H1 (cell line): ENCODE measurements around the gene RAB3C. TPM values are rescaled to one million over a fixed set of nuclear protein-coding genes. Genes with fewer than 3 reads are reported as not detected.

ENCODE experiments used
- CTCF ChIA-PET: fragments of 300-600 bp; sonication (Branson Sonifier 250); formaldehyde crosslinking; loops from one replicate; lab custom pipeline; 2021; ENCODE audit not compliant: partially characterized antibody; lab: Charles Lee
- POLR2A ChIA-PET: fragments of 300-600 bp; sonication (Branson Sonifier 250); formaldehyde crosslinking; loops from one replicate; lab custom pipeline; 2021; ENCODE audit warnings: inconsistent platforms; ENCODE audit not compliant: partially characterized antibody; lab: Charles Lee
- DNase-seq, 2 experiments: peaks; one replicate each; pipeline versions ENCODE4 v3.0.0 to v3.0.0-alpha.2; 2010 to 2022; ENCODE audit warnings: low spot score in 2 of 2, low read depth in 1 of 2, mixed read lengths in 1 of 2
- FAIRE-seq: peaks from 2 replicates; lab custom pipeline; 2011; peaks lifted over from hg19 to GRCh38; lab: Jason Lieb, UNC
- H2AFZ ChIP-seq: 2 replicates; pipeline ENCODE4 v1.8.1; 2012; ENCODE audit warnings: low read length, inconsistent platforms
- H2AK5ac ChIP-seq: 2 replicates; pipeline ENCODE4 v1.6.1; 2013; ENCODE audit warnings: low read depth, low read length
- H2BK120ac ChIP-seq: replicated peaks from 2 replicates; pipeline ENCODE3; 2013; ENCODE audit warnings: low read depth, low read length, inconsistent platforms
- H2BK12ac ChIP-seq: 2 replicates; pipeline ENCODE4 v1.6.1; 2013; ENCODE audit warnings: low read depth, low read length
- H2BK15ac ChIP-seq: 2 replicates; pipeline ENCODE4 v1.6.1; 2013; ENCODE audit warnings: low read length
- H2BK20ac ChIP-seq: 2 replicates; pipeline ENCODE4 v1.6.1; 2013; ENCODE audit warnings: low read length
- H2BK5ac ChIP-seq: 2 replicates; pipeline ENCODE4 v1.6.1; 2013; ENCODE audit warnings: low read depth, low read length
- H3K14ac ChIP-seq: 2 replicates; pipeline ENCODE4 v1.6.1; 2013; ENCODE audit warnings: inconsistent platforms; ENCODE audit not compliant: insufficient read length
- H3K18ac ChIP-seq: 2 replicates; pipeline ENCODE4 v1.6.1; 2013; ENCODE audit warnings: low read length; ENCODE audit errors: extremely low read depth
- H3K23ac ChIP-seq: 2 replicates; pipeline ENCODE4 v1.6.1; 2013; ENCODE audit warnings: inconsistent platforms; ENCODE audit not compliant: insufficient read length
- H3K23me2 ChIP-seq: 2 replicates; pipeline ENCODE4 v1.6.1; 2013; ENCODE audit warnings: low read depth, low read length
- H3K27ac ChIP-seq: 2 replicates; pipeline ENCODE4 v1.6.1; 2011; ENCODE audit warnings: low read depth, low read length, inconsistent platforms
- H3K27me3 ChIP-seq, 4 experiments: replicated peaks in 1 of 4; 1 replicate in 1 of 4; 2 replicates in 3 of 4; pipeline versions ENCODE4 v1.6.1 to v1.8.1; 2011 to 2013; ENCODE audit warnings: low read length in 3 of 4, mild to moderate bottlenecking in 3 of 4, inconsistent platforms in 2 of 4, mixed read lengths in 2 of 4, moderate library complexity in 1 of 4; ENCODE audit not compliant: control insufficient read depth in 3 of 4, insufficient read depth in 3 of 4; ENCODE audit errors: extremely low read depth in 1 of 4
- H3K36me3 ChIP-seq, 4 experiments: 2 replicates each; pipeline versions ENCODE4 v1.6.1 to v1.8.1; 2011 to 2013; ENCODE audit warnings: mild to moderate bottlenecking in 4 of 4, low read length in 3 of 4, moderate library complexity in 2 of 4, control low read depth in 1 of 4, inconsistent platforms in 1 of 4; ENCODE audit not compliant: insufficient read depth in 4 of 4, control insufficient read depth in 2 of 4
- H3K4ac ChIP-seq: replicated peaks from 2 replicates; pipeline ENCODE3; 2013; ENCODE audit warnings: low read length, low read depth, mixed read lengths, inconsistent platforms; ENCODE audit not compliant: insufficient read length
- H3K4me1 ChIP-seq, 4 experiments: replicated peaks in 1 of 4; 1 replicate in 1 of 4; 2 replicates in 3 of 4; pipeline versions ENCODE4 v1.6.1 to v1.8.1; 2011 to 2013; ENCODE audit warnings: low read length in 3 of 4, inconsistent platforms in 2 of 4, mixed read lengths in 1 of 4; ENCODE audit not compliant: insufficient read depth in 4 of 4, control insufficient read depth in 3 of 4
- H3K4me2 ChIP-seq, 2 experiments: 2 replicates each; pipeline versions ENCODE4 v1.6.1 to v1.8.1; 2011 to 2013; ENCODE audit warnings: low read depth in 2 of 2, low read length in 2 of 2, control low read depth in 1 of 2, inconsistent platforms in 1 of 2, mild to moderate bottlenecking in 1 of 2; ENCODE audit not compliant: insufficient read depth in 1 of 2
- H3K4me3 ChIP-seq, 4 experiments: fragments of 200-600, 300-600 bp in 1 of 4; sonication (generic), shearing (Covaris generic), sonication (Bioruptor Twin) in 1 of 4; 2 replicates each; pipeline versions ENCODE4 v1.5.1 to v1.8.1; 2011 to 2016; ENCODE audit warnings: low read length in 4 of 4, low read depth in 3 of 4, control low read depth in 2 of 4, inconsistent platforms in 2 of 4, mild to moderate bottlenecking in 2 of 4, mixed read lengths in 1 of 4, moderate library complexity in 1 of 4; ENCODE audit not compliant: insufficient read depth in 2 of 4; ENCODE audit errors: extremely low read depth in 1 of 4
- H3K56ac ChIP-seq: replicated peaks from 2 replicates; pipeline ENCODE3; 2013; ENCODE audit warnings: low read depth, mild to moderate bottlenecking, mixed read lengths, low read length, inconsistent platforms; ENCODE audit not compliant: insufficient read length
- H3K79me1 ChIP-seq: 2 replicates; pipeline ENCODE4 v1.6.1; 2013; ENCODE audit warnings: low read depth, low read length, control low read depth
- H3K79me2 ChIP-seq, 2 experiments: 2 replicates each; pipeline versions ENCODE4 v1.6.1 to v1.8.1; 2012 to 2013; ENCODE audit warnings: low read length in 2 of 2, mild to moderate bottlenecking in 2 of 2, inconsistent platforms in 1 of 2; ENCODE audit not compliant: insufficient read depth in 2 of 2, control insufficient read depth in 1 of 2
- H3K9ac ChIP-seq, 4 experiments: replicated peaks in 1 of 4; 1 replicate in 1 of 4; 2 replicates in 3 of 4; pipeline versions ENCODE4 v1.6.1 to v1.8.1; 2011 to 2013; ENCODE audit warnings: low read depth in 3 of 4, low read length in 3 of 4, control low read depth in 2 of 4, mild to moderate bottlenecking in 2 of 4, moderate library complexity in 2 of 4, inconsistent platforms in 1 of 4; ENCODE audit errors: extremely low read depth in 1 of 4
- H3K9me3 ChIP-seq, 2 experiments: 2 replicates each; pipeline versions ENCODE4 v1.6.1 to v1.8.1; 2012 to 2013; ENCODE audit warnings: mild to moderate bottlenecking in 2 of 2, moderate library complexity in 2 of 2, control low read depth in 1 of 2, inconsistent platforms in 1 of 2, low read depth in 1 of 2, low read length in 1 of 2, mixed read lengths in 1 of 2; ENCODE audit not compliant: insufficient read depth in 2 of 2
- H4K20me1 ChIP-seq, 2 experiments: replicated peaks in 1 of 2; 2 replicates each; pipeline versions ENCODE3 to v1.8.1; 2011 to 2013; ENCODE audit warnings: inconsistent platforms in 2 of 2, low read length in 2 of 2, mild to moderate bottlenecking in 1 of 2; ENCODE audit not compliant: insufficient read depth in 2 of 2, control insufficient read depth in 1 of 2
- H4K5ac ChIP-seq: 2 replicates; pipeline ENCODE4 v1.6.1; 2013; ENCODE audit warnings: low read length, low read depth, mixed read lengths, inconsistent platforms; ENCODE audit not compliant: insufficient read length
- H4K8ac ChIP-seq: 2 replicates; pipeline ENCODE4 v1.8.0; 2013; ENCODE audit warnings: mild to moderate bottlenecking, moderate library complexity, low read length, inconsistent platforms; ENCODE audit not compliant: insufficient read depth; ENCODE audit errors: extremely low read depth
- H4K91ac ChIP-seq: replicated peaks from 2 replicates; pipeline ENCODE3; 2013; ENCODE audit warnings: low read length, mixed read lengths, inconsistent platforms; ENCODE audit not compliant: insufficient read length
- ASH2L ChIP-seq: fragments of 200-600, 300-600 bp; sonication (generic); IDR thresholded peaks from one replicate; pipeline ENCODE4 v1.7.1; 2017; ENCODE audit warnings: low read length
- CEBPB ChIP-seq: IDR thresholded peaks from 2 replicates; pipeline ENCODE4 v1.6.1; 2012; ENCODE audit warnings: low read depth, low read length
- CHD2 ChIP-seq: IDR thresholded peaks from 2 replicates; pipeline ENCODE4 v1.6.1; 2012; ENCODE audit warnings: low read length, improper control_type of control experiment
- EZH2 ChIP-seq: fragments of 200-600 bp; sonication (generic); IDR thresholded peaks from 2 replicates; pipeline ENCODE4 v1.7.1; 2012; ENCODE audit warnings: low read depth, mild to moderate bottlenecking, moderate library complexity, low read length, inconsistent platforms; ENCODE audit not compliant: severe bottlenecking
- FOSL1 ChIP-seq: IDR thresholded peaks from 2 replicates; pipeline ENCODE4 v1.6.1; 2011; ENCODE audit warnings: mild to moderate bottlenecking, low read depth, low read length, moderate library complexity; ENCODE audit not compliant: insufficient read depth
- GABPA ChIP-seq: IDR thresholded peaks from 2 replicates; pipeline ENCODE4 v1.6.1; 2011; ENCODE audit warnings: mild to moderate bottlenecking, low read length, moderate library complexity, borderline replicate concordance; ENCODE audit not compliant: insufficient read depth
- POU5F1 ChIP-seq: IDR thresholded peaks from 2 replicates; pipeline ENCODE4 v1.6.1; 2011; ENCODE audit warnings: low read depth, mild to moderate bottlenecking, low read length, moderate library complexity
- SIN3A ChIP-seq, 2 experiments: IDR thresholded peaks in 1 of 2; conservative IDR thresholded peaks in 1 of 2; 2 replicates each; pipeline ENCODE4 v1.6.1; 2011 to 2012; ENCODE audit warnings: low read length in 2 of 2, improper control_type of control experiment in 1 of 2, low read depth in 1 of 2, mild to moderate bottlenecking in 1 of 2
- SRF ChIP-seq: IDR thresholded peaks from 2 replicates; pipeline ENCODE4 v1.6.1; 2011; ENCODE audit warnings: mild to moderate bottlenecking, low read depth, low read length, moderate library complexity
- ZNF274 ChIP-seq: IDR thresholded peaks from 2 replicates; pipeline ENCODE4 v1.7.0; 2012; ENCODE audit warnings: low read length, borderline replicate concordance; ENCODE audit errors: extremely low read depth
- WGBS, 2 experiments: shearing (Covaris generic) in 1 of 2; methylation state at CpG; one replicate each; pipeline versions ENCODE4 v1.1.6 to v1.1.7; 2013 to 2015; ENCODE audit warnings: low lambda C conversion rate in 2 of 2, mixed read lengths in 2 of 2, inconsistent platforms in 1 of 2, low coverage in 1 of 2, missing lambda C conversion rate in 1 of 2; ENCODE audit not compliant: insufficient replicate concordance in 2 of 2, insufficient coverage in 1 of 2, insufficient read length in 1 of 2; ENCODE audit errors: extremely low coverage in 1 of 2, missing lambda C conversion rate in 1 of 2; 5-methylcytosine and 5-hydroxymethylcytosine counted together
- polyA plus RNA-seq, 7 experiments: library from polyadenylated mRNA; depleted of rRNA in 3 of 7; stranded (reverse) in 5 of 7; unstranded in 2 of 7; fragments of >200 nt in 5 of 7; fragments of 200-250 nt in 2 of 7; gene quantifications; 1 replicate in 5 of 7; 2 replicates in 1 of 7; 4 replicates in 1 of 7; pipeline versions ENCODE4 v1.2.1 to v1.2.3, GENCODE V29; 2011 to 2013; ENCODE audit warnings: missing spikeins in 2 of 7, mixed read lengths in 2 of 7
- total RNA-seq: library from RNA; stranded (reverse); fragmentation: NEBNext Ultra II Directional; extraction: Animal tissue kit (Norgen Biotek cat#: 25700); gene quantifications from 2 replicates; pipeline ENCODE4 v1.2.1, GENCODE V29; 2021
- TF ChIP-seq, protein P1 (sequence below): IDR thresholded peaks from 2 replicates; pipeline ENCODE4 v1.6.1; 2011; ENCODE audit warnings: low read depth, mild to moderate bottlenecking, low read length; ENCODE audit not compliant: insufficient read depth

Gene RAB3C
- total and polyA plus RNA-seq, 2 of the 8 experiments (the other 6 are each of a cell fraction or from before 2014, with no cell fraction given): 14.7 to 18.3 TPM

DNA sequence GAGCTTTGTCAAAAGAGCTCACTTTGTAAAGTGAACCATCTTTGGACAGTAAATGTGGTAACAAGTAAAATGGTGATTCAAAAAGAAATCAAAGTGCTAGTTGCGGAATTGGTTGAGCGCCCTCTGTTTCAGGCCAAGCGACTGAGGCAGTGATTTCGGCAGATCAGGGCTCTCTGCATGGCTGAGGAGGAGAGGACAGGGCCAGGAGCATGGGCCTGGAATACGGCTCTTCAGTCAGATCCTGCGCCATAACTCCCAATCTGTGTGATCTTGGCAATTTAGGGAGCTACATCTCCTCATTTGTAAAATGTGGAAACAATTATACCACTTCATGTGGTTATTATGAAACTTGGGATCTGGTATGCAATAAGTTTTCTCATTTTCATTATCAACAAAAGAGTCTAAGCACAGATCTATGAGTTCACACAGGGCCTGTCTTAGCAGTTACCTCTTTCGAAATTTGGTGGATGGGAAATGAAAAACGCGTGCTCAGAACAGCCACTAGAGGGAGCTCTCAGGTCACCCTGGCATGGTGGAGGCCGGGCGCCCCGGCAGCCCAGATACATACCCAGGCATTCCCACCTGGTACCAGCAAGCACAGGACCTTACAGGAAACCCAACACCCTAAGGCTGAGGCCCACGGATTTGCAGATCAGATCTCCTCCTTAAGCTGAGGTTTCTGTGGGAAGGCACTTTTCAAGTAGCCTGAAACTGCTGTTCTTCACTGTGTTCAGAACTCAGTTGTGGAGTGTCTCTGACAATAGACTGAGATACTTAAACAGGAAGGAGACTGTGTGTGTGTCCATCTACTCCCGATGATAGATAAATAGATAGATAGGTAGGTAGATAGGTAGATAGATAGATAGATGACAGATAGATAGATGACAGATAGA lies 303.7 kb downstream of the RAB3C start:
- Histone ChIP-seq H3K4me2 (no peak overlapping the region), H3K4me3 (no peak overlapping the region), H4K5ac (no peak overlapping the region), H3K27me3 (no peaks in the 10 kb centered on the region), H3K9ac (no peak overlapping the region), H2BK5ac (no peak overlapping the region), H3K27ac (no peak overlapping the region), H4K91ac (no peak overlapping the region), H2AFZ (peak overlapping the region; percentile 97), H3K36me3 (no peaks in the 10 kb centered on the region), H3K79me2 (no peaks in the 10 kb centered on the region), H3K56ac (no peak overlapping the region), H3K23ac (no peak overlapping the region), H3K18ac (no peak overlapping the region), H3K23me2 (no peaks in the 10 kb centered on the region), H3K79me1 (no peaks in the 10 kb centered on the region), H3K4ac (no peak overlapping the region), H4K20me1 (no peaks in the 10 kb centered on the region), H3K4me1 (no peaks in the 10 kb centered on the region; a peak in 1 of 7 replicates), H2AK5ac (no peak overlapping the region), H2BK120ac (no peak overlapping the region), H2BK20ac (no peak overlapping the region), H3K14ac (no peak overlapping the region), H3K9me3 (no peaks in the 10 kb centered on the region; a peak in 1 of 4 replicates), H2BK15ac (no peak overlapping the region), H4K8ac (no peak overlapping the region), H2BK12ac (no peak overlapping the region)
- WGBS, 2 experiments: 43% methylated on average over 14 of the region's 14 CpGs; no CpG with 5 or more reads in 1 of the 2 experiments
- POLR2A ChIA-PET: interaction anchor here (1.1 kb wide), 1 partner anchor 115 kb away, joined by 4 read pairs; no protein-coding TSS in a partner anchor
- CTCF ChIA-PET: interaction anchor here (0.5 to 3.3 kb wide), 64 partner anchors 7 to 1237 kb away, joined by 3 to 42 read pairs (median 4); no protein-coding TSS in a partner anchor
- peak; percentile 57 to 77 for DNase-seq
- peak; percentile 82 for FAIRE-seq
- TF ChIP-seq SIN3A (conservative IDR thresholded peaks at IDR 0.05 in 1 of 2, IDR thresholded peaks at IDR 0.05 in 1 of 2; ENCODE audit: low read depth in 1 of 2, low read length in 2 of 2) (no peak), POU5F1 (no peak), CEBPB (peak; percentile 65), FOSL1 (no peak), ASH2L (no peak), SRF (no peak), EZH2 (no peak), CHD2 (no peak), GABPA (no peak), ZNF274 (no peak)
- TF ChIP-seq, protein P1, sequence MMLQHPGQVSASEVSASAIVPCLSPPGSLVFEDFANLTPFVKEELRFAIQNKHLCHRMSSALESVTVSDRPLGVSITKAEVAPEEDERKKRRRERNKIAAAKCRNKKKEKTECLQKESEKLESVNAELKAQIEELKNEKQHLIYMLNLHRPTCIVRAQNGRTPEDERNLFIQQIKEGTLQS: no peak
